ENCODE measurements around the gene GPAT3. TPM values are rescaled to one million over a fixed set of nuclear protein-coding genes. Genes with fewer than 3 reads are reported as not detected.

GPAT3 gene
- total RNA-seq, 1 donor from 2014 or later = 0.17 TPM

GRCh38 chr4:83603129-83603528 lies 67.2 kb downstream of the GPAT3 start:
- Mint-ChIP-seq H3K4me1 (ENCODE audit: low read depth) (peaks cover 26% of the 10 kb centered on the region), H3K9me3 (ENCODE audit: low read depth) (peaks cover 4% of the 10 kb centered on the region), H3K4me3 (ENCODE audit: low read depth) (no peak overlapping the region), H3K36me3 (ENCODE audit: insufficient read depth) (no peaks in the 10 kb centered on the region), H3K27me3 (no peaks in the 10 kb centered on the region), H3K27ac (no peak overlapping the region)
- no peak for TF ChIP-seq CTCF (IDR thresholded peaks at IDR 0.05; ENCODE audit: unreplicated experiment)
- no peak for DNase-seq (ENCODE audit: low spot score, unreplicated experiment)

GRCh38 chr4:83604321-83604720 lies 68.4 kb downstream of the GPAT3 start:
- no peaks in the 10 kb centered on the region for H3K27me3 Mint-ChIP-seq
- peaks cover 26% of the 10 kb centered on the region for H3K4me1 Mint-ChIP-seq (ENCODE audit: low read depth)
- H3K27ac Mint-ChIP-seq = no peak overlapping the region
- TF ChIP-seq CTCF (IDR thresholded peaks at IDR 0.05; ENCODE audit: unreplicated experiment) = no peak
- no peaks in the 10 kb centered on the region for H3K36me3 Mint-ChIP-seq (ENCODE audit: insufficient read depth)
- peaks cover 2% of the 10 kb centered on the region for H3K9me3 Mint-ChIP-seq (ENCODE audit: low read depth)
- H3K4me3 Mint-ChIP-seq (ENCODE audit: low read depth) = no peak overlapping the region
- no peak for DNase-seq (ENCODE audit: low spot score, unreplicated experiment)

GRCh38 chr4:83605210-83605609 lies 69.3 kb downstream of the GPAT3 start:
- Mint-ChIP-seq H3K27ac (peak overlapping the region; percentile 24), H3K4me1 (ENCODE audit: low read depth) (peaks cover 26% of the 10 kb centered on the region), H3K27me3 (no peaks in the 10 kb centered on the region), H3K36me3 (ENCODE audit: insufficient read depth) (no peaks in the 10 kb centered on the region), H3K4me3 (ENCODE audit: low read depth) (no peak overlapping the region), H3K9me3 (ENCODE audit: low read depth) (no peaks in the 10 kb centered on the region)
- no peak for TF ChIP-seq CTCF (IDR thresholded peaks at IDR 0.05; ENCODE audit: unreplicated experiment)
- DNase-seq (ENCODE audit: low spot score, unreplicated experiment) = no peak

- Mint-ChIP-seq H3K27me3 (no peaks in the 10 kb centered on the region), H3K9me3 (ENCODE audit: low read depth) (no peaks in the 10 kb centered on the region), H3K4me3 (ENCODE audit: low read depth) (no peak overlapping the region), H3K27ac (no peak overlapping the region), H3K36me3 (ENCODE audit: insufficient read depth) (no peaks in the 10 kb centered on the region), H3K4me1 (ENCODE audit: low read depth) (peaks cover 26% of the 10 kb centered on the region)
- TF ChIP-seq CTCF (IDR thresholded peaks at IDR 0.05; ENCODE audit: unreplicated experiment) = no peak
- DNase-seq (ENCODE audit: low spot score, unreplicated experiment) = no peak
These were observed 69.8 kb downstream of the GPAT3 start for GRCh38 chr4:83605744-83606172.

GRCh38 chr4:83606460-83606859 lies 70.6 kb downstream of the GPAT3 start:
- H3K27ac Mint-ChIP-seq = no peak overlapping the region
- peaks cover 4% of the 10 kb centered on the region for H3K9me3 Mint-ChIP-seq (ENCODE audit: low read depth)
- no peaks in the 10 kb centered on the region for H3K27me3 Mint-ChIP-seq
- no peak for DNase-seq (ENCODE audit: low spot score, unreplicated experiment)
- no peaks in the 10 kb centered on the region for H3K36me3 Mint-ChIP-seq (ENCODE audit: insufficient read depth)
- no peak overlapping the region for H3K4me3 Mint-ChIP-seq (ENCODE audit: low read depth)
- TF ChIP-seq CTCF (IDR thresholded peaks at IDR 0.05; ENCODE audit: unreplicated experiment) = no peak
- H3K4me1 Mint-ChIP-seq (ENCODE audit: low read depth) = peaks cover 26% of the 10 kb centered on the region
